H1 (cell line): ENCODE measurements around the gene MAPKAPK5. TPM values are rescaled to one million over a fixed set of nuclear protein-coding genes. Genes with fewer than 3 reads are reported as not detected.

Experiments
- ASH2L ChIP-seq: fragments of 200-600, 300-600 bp; sonication (generic); IDR thresholded peaks from one replicate; pipeline ENCODE4 v1.7.1; 2017; ENCODE audit warnings: low read length
- EP300 ChIP-seq, 2 experiments: IDR thresholded peaks; 1 replicate in 1 of 2; 2 replicates in 1 of 2; pipeline ENCODE4 v1.6.1; 2011 to 2012; ENCODE audit warnings: low read depth in 2 of 2, low read length in 2 of 2, mild to moderate bottlenecking in 2 of 2, borderline replicate concordance in 1 of 2, inconsistent platforms in 1 of 2, moderate library complexity in 1 of 2
- KDM1A ChIP-seq: fragments of 200-600, 300-600 bp; sonication (generic); IDR thresholded peaks from 2 replicates; pipeline ENCODE4 v1.7.1; 2016; ENCODE audit warnings: mild to moderate bottlenecking, low read length, borderline replicate concordance
- POLR2A ChIP-seq, 2 experiments: IDR thresholded peaks; 1 replicate in 1 of 2; 2 replicates in 1 of 2; pipeline ENCODE4 v1.6.1; 2011; ENCODE audit warnings: low read depth in 2 of 2, low read length in 2 of 2, mild to moderate bottlenecking in 2 of 2; ENCODE audit errors: control extremely low read depth in 1 of 2
- RAD21 ChIP-seq, 2 experiments: IDR thresholded peaks in 1 of 2; conservative IDR thresholded peaks in 1 of 2; 2 replicates each; pipeline ENCODE4 v1.6.1; 2011; ENCODE audit warnings: low read depth in 2 of 2, low read length in 2 of 2, improper control_type of control experiment in 1 of 2, inconsistent platforms in 1 of 2, mild to moderate bottlenecking in 1 of 2, moderate library complexity in 1 of 2
- RBBP5 ChIP-seq: IDR thresholded peaks from 2 replicates; pipeline ENCODE4 v1.7.1; 2012; ENCODE audit warnings: low read depth, mild to moderate bottlenecking, inconsistent platforms, low read length, moderate library complexity, borderline replicate concordance
- RFX5 ChIP-seq: IDR thresholded peaks from 2 replicates; pipeline ENCODE4 v1.6.1; 2011; ENCODE audit warnings: low read depth, low read length, improper control_type of control experiment, borderline replicate concordance
- SIX5 ChIP-seq: IDR thresholded peaks from 2 replicates; pipeline ENCODE4 v1.6.1; 2011; ENCODE audit warnings: mild to moderate bottlenecking, low read depth, low read length
- SP1 ChIP-seq: IDR thresholded peaks from 2 replicates; pipeline ENCODE4 v1.6.1; 2011; ENCODE audit warnings: low read depth, low read length
- SUZ12 ChIP-seq: fragments of 200-600 bp; sonication (generic); IDR thresholded peaks from 2 replicates; pipeline ENCODE4 v1.6.1; 2012; ENCODE audit warnings: mild to moderate bottlenecking, inconsistent platforms, low read length, moderate library complexity, mixed read lengths
- TAF1 ChIP-seq: IDR thresholded peaks from 2 replicates; pipeline ENCODE4 v1.6.1; 2011; ENCODE audit warnings: mild to moderate bottlenecking, low read depth, low read length
- TAF7 ChIP-seq: optimal IDR thresholded peaks from 2 replicates; pipeline ENCODE3; 2011; ENCODE audit warnings: low read depth, mild to moderate bottlenecking, inconsistent platforms, low read length, moderate library complexity, borderline replicate concordance
- TCF12 ChIP-seq: IDR thresholded peaks from 2 replicates; pipeline ENCODE4 v1.6.1; 2011; ENCODE audit warnings: low read depth, mild to moderate bottlenecking, low read length
- polyA plus RNA-seq, 7 experiments: library from polyadenylated mRNA; depleted of rRNA in 3 of 7; stranded (reverse) in 5 of 7; unstranded in 2 of 7; fragments of >200 nt in 5 of 7; fragments of 200-250 nt in 2 of 7; gene quantifications; 1 replicate in 5 of 7; 2 replicates in 1 of 7; 4 replicates in 1 of 7; pipeline versions ENCODE4 v1.2.1 to v1.2.3, GENCODE V29; 2011 to 2013; ENCODE audit warnings: missing spikeins in 2 of 7, mixed read lengths in 2 of 7
- total RNA-seq: library from RNA; stranded (reverse); fragmentation: NEBNext Ultra II Directional; extraction: Animal tissue kit (Norgen Biotek cat#: 25700); gene quantifications from 2 replicates; pipeline ENCODE4 v1.2.1, GENCODE V29; 2021
- TF ChIP-seq, protein P1 (sequence below): IDR thresholded peaks from 2 replicates; pipeline ENCODE4 v1.6.1; 2012; ENCODE audit warnings: inconsistent platforms
- TF ChIP-seq, protein P2 (sequence below), 3 experiments: IDR thresholded peaks; 1 replicate in 2 of 3; 2 replicates in 1 of 3; pipeline versions ENCODE4 v1.5.1 to v1.6.1; 2011; ENCODE audit warnings: low read length in 3 of 3, mild to moderate bottlenecking in 3 of 3, inconsistent platforms in 2 of 3, low read depth in 1 of 3, moderate library complexity in 1 of 3; ENCODE audit not compliant: insufficient read depth in 1 of 3; ENCODE audit errors: control extremely low read depth in 1 of 3

MAPKAPK5 gene
- total and polyA plus RNA-seq, 2 of the 8 experiments (the other 6 are each of a cell fraction or from before 2014, with no cell fraction given), result 40.0 to 91.5 TPM

DNA sequence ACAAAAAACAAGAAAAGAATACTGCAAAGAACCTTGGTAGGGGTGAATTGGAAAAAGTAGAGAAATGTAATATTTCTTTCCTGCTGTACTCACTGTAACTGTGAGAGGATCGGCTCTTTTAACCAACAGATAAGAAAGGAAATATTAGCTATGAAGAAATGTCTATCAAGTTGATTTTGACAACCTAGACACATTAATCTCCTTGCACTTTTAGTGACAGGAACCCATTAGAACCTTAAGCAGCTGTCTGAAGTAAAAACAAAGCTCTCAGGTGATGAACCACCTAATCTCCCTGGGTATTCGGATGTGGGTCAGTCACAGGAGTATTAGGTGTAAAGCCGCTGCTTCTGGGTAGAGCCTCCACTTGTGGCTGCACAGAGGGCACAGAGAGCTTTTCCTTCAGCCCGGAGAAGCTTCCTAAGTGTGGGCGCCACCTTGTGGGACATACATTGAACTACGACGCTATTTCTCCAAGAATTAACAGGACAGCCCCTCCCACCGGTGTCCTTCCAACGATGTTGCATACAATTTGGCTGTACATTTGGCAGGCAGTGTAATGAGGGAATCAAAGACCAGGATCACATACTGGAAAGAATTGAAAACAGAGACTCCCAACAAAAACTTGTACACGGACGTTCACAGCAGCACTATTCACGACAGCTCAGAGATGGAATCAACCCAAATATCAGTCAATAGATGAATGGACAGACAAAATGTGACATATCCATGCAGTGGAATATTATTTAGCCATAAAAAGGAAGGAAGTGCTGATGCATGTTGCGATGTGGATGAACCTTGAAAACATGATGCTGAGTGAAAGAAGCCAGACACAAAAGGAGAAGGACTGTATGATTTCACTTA is 28.9 kb upstream of the MAPKAPK5 start (continued):
- TF ChIP-seq RFX5, result no peak
- TF ChIP-seq KDM1A, result no peak
- peak; percentile 84 to 85 for TF ChIP-seq RAD21 (IDR thresholded peaks at IDR 0.05 in 1 of 2, conservative IDR thresholded peaks at IDR 0.05 in 1 of 2; ENCODE audit: low read depth in 2 of 2, low read length in 2 of 2)
- TF ChIP-seq RBBP5, result no peak
- TF ChIP-seq, protein P1, sequence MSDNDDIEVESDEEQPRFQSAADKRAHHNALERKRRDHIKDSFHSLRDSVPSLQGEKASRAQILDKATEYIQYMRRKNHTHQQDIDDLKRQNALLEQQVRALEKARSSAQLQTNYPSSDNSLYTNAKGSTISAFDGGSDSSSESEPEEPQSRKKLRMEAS, result no peak
- TF ChIP-seq TCF12, result no peak
- no peak for TF ChIP-seq SP1
- TF ChIP-seq SUZ12, result no peak
- no peak for TF ChIP-seq SIX5
- TF ChIP-seq TAF1, result no peak
- TF ChIP-seq, protein P2, sequence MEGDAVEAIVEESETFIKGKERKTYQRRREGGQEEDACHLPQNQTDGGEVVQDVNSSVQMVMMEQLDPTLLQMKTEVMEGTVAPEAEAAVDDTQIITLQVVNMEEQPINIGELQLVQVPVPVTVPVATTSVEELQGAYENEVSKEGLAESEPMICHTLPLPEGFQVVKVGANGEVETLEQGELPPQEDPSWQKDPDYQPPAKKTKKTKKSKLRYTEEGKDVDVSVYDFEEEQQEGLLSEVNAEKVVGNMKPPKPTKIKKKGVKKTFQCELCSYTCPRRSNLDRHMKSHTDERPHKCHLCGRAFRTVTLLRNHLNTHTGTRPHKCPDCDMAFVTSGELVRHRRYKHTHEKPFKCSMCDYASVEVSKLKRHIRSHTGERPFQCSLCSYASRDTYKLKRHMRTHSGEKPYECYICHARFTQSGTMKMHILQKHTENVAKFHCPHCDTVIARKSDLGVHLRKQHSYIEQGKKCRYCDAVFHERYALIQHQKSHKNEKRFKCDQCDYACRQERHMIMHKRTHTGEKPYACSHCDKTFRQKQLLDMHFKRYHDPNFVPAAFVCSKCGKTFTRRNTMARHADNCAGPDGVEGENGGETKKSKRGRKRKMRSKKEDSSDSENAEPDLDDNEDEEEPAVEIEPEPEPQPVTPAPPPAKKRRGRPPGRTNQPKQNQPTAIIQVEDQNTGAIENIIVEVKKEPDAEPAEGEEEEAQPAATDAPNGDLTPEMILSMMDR (IDR thresholded peaks at IDR 0.05; ENCODE audit: control extremely low read depth in 1 of 3, insufficient read depth in 1 of 3, low read depth in 1 of 3, low read length in 3 of 3), result peak; percentile 69 to 88 (median 86)
- TF ChIP-seq EP300 (IDR thresholded peaks at IDR 0.05; ENCODE audit: borderline replicate concordance in 1 of 2, low read depth in 2 of 2, low read length in 2 of 2), result no peak
- TF ChIP-seq POLR2A (IDR thresholded peaks at IDR 0.05; ENCODE audit: control extremely low read depth in 1 of 2, low read depth in 2 of 2, low read length in 2 of 2), result no peak
- no peak for TF ChIP-seq ASH2L
- no peak for TF ChIP-seq TAF7
